ENCODE data around the gene PARD3. TPM values are rescaled to one million over a fixed set of nuclear protein-coding genes. Genes with fewer than 3 reads are reported as not detected.

PARD3 gene
- total and polyA plus RNA-seq, 2 donors (not counting 1 experiment from before 2014, with no cell fraction given), result 24.0 to 46.4 TPM

DNA sequence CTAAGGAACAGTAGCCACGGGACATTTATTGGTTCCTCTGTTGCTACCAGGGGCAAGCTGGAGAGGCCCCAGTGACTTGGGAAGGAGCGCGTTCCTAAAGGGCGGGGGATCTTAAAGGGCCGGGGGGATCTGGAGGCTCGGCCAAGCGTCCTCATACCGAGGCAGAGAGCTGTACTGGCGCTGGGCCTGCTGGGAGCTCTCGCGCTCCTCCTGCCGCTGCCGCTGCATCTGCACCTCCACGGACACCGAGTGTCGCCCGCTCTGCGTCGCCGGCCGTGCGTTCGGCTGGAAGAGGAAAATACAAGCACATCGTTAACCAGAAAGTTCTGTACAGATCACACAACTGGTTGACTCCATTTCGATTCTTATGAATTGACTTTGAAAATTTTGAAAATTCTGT, 695.6 kb downstream of the PARD3 start:
- Histone ChIP-seq H3K4me2 (ENCODE audit: extremely low read depth, insufficient read depth, low read length) (no peak overlapping the region), H3K27ac (ENCODE audit: insufficient read depth, low read length) (no peak overlapping the region), H3K79me2 (ENCODE audit: control insufficient read depth, insufficient read depth, low read length) (no peaks in the 10 kb centered on the region), H3K4me3 (replicated peaks in 1 of 4; ENCODE audit: control extremely low read depth in 1 of 4, insufficient read depth in 1 of 4, low read depth in 3 of 4, low read length in 4 of 4) (no peak overlapping the region), H3K9ac (ENCODE audit: insufficient read depth, low read length) (no peak overlapping the region), H2AFZ (ENCODE audit: low read length) (no peak overlapping the region), H3K36me3 (ENCODE audit: control insufficient read depth, insufficient read depth, low read length) (no peaks in the 10 kb centered on the region), H4K20me1 (ENCODE audit: control insufficient read depth, extremely low read depth, insufficient read depth, low read length) (no peaks in the 10 kb centered on the region), H3K9me3 (ENCODE audit: control insufficient read depth, insufficient read depth, low read depth, low read length) (no peaks in the 10 kb centered on the region), H3K4me1 (ENCODE audit: control insufficient read depth, extremely low read depth, insufficient read depth, low read length) (peaks cover 9% of the 10 kb centered on the region), H3K27me3 (ENCODE audit: control insufficient read depth, insufficient read depth, low read length) (no peaks in the 10 kb centered on the region)
- TF ChIP-seq EZH2 (IDR thresholded peaks at IDR 0.05; ENCODE audit: low read length, missing control alignments) (no peak), CTCF (conservative IDR thresholded peaks at IDR 0.05 in 1 of 2, IDR thresholded peaks at IDR 0.05 in 1 of 2; ENCODE audit: low read depth in 1 of 2, low read length in 2 of 2) (no peak)
- no peak for DNase-seq (ENCODE audit: low read depth in 2 of 2)

DNA sequence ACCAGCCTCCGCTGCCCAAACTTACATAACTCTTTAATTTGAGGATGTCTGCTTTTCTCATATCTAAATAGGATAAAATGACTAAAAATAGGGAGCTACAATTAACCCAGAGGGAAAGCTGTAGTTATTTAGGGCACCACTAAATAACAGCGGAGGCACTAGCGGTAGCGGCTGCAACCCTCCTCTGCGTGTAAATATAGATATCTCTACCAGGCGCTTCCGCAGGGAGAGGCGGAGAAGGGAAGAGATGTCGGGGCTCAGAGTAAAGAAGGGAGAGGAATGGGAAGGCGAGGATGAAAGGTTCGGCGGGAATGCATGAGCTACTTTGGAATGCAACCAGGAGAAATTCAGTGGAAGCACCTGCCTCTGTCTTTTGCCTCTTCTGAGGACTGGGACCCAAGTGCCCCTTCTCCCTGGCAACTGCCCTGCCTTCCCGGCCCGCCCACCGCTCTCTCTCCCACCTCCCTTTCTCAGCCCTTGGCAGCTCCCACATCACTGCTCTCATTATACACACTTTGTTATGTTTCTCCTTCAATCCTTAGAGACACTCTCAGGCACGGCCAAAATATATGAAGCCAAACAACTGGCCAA, 698.3 kb downstream of the PARD3 start:
- no peaks in the 10 kb centered on the region for H3K79me2 ChIP-seq (ENCODE audit: control insufficient read depth, insufficient read depth, low read length)
- DNase-seq (ENCODE audit: low read depth in 2 of 2), result no peak
- no peaks in the 10 kb centered on the region for H3K36me3 ChIP-seq (ENCODE audit: control insufficient read depth, insufficient read depth, low read length)
- no peaks in the 10 kb centered on the region for H3K9me3 ChIP-seq (ENCODE audit: control insufficient read depth, insufficient read depth, low read depth, low read length)
- H3K27me3 ChIP-seq (ENCODE audit: control insufficient read depth, insufficient read depth, low read length), result no peaks in the 10 kb centered on the region
- TF ChIP-seq EZH2 (IDR thresholded peaks at IDR 0.05; ENCODE audit: low read length, missing control alignments), result no peak
- no peak for TF ChIP-seq CTCF (conservative IDR thresholded peaks at IDR 0.05 in 1 of 2, IDR thresholded peaks at IDR 0.05 in 1 of 2; ENCODE audit: low read depth in 1 of 2, low read length in 2 of 2)
- no peak overlapping the region for H3K9ac ChIP-seq (ENCODE audit: insufficient read depth, low read length)
- peak overlapping the region; percentile 76 for H3K4me2 ChIP-seq (ENCODE audit: extremely low read depth, insufficient read depth, low read length)
- H3K4me3 ChIP-seq (replicated peaks in 1 of 4; ENCODE audit: control extremely low read depth in 1 of 4, insufficient read depth in 1 of 4, low read depth in 3 of 4, low read length in 4 of 4), result peak overlapping the region; percentile 15 to 36 (median 28)
- peaks cover 9% of the 10 kb centered on the region for H3K4me1 ChIP-seq (ENCODE audit: control insufficient read depth, extremely low read depth, insufficient read depth, low read length)
- no peak overlapping the region for H3K27ac ChIP-seq (ENCODE audit: insufficient read depth, low read length)
- peak overlapping the region; percentile 21 for H2AFZ ChIP-seq (ENCODE audit: low read length)
- no peaks in the 10 kb centered on the region for H4K20me1 ChIP-seq (ENCODE audit: control insufficient read depth, extremely low read depth, insufficient read depth, low read length)

- no peaks in the 10 kb centered on the region for H3K27me3 ChIP-seq (ENCODE audit: control insufficient read depth, insufficient read depth, low read length)
- H3K4me3 ChIP-seq (replicated peaks in 1 of 4; ENCODE audit: control extremely low read depth in 1 of 4, insufficient read depth in 1 of 4, low read depth in 3 of 4, low read length in 4 of 4), result peak overlapping the region; percentile 15 to 36 (median 28)
- H3K9me3 ChIP-seq (ENCODE audit: control insufficient read depth, insufficient read depth, low read depth, low read length), result no peaks in the 10 kb centered on the region
- peak in 1 of 2 donors; percentile 83 for DNase-seq (ENCODE audit: low read depth in 2 of 2)
- H3K79me2 ChIP-seq (ENCODE audit: control insufficient read depth, insufficient read depth, low read length), result no peaks in the 10 kb centered on the region
- H3K4me2 ChIP-seq (ENCODE audit: extremely low read depth, insufficient read depth, low read length), result peak overlapping the region; percentile 76
- TF ChIP-seq CTCF (conservative IDR thresholded peaks at IDR 0.05 in 1 of 2, IDR thresholded peaks at IDR 0.05 in 1 of 2; ENCODE audit: low read depth in 1 of 2, low read length in 2 of 2) (peak; percentile 30), EZH2 (IDR thresholded peaks at IDR 0.05; ENCODE audit: low read length, missing control alignments) (no peak)
- H3K9ac ChIP-seq (ENCODE audit: insufficient read depth, low read length), result no peak overlapping the region
- H3K4me1 ChIP-seq (ENCODE audit: control insufficient read depth, extremely low read depth, insufficient read depth, low read length), result peaks cover 9% of the 10 kb centered on the region
- no peak overlapping the region for H3K27ac ChIP-seq (ENCODE audit: insufficient read depth, low read length)
- H4K20me1 ChIP-seq (ENCODE audit: control insufficient read depth, extremely low read depth, insufficient read depth, low read length), result no peaks in the 10 kb centered on the region
- no peaks in the 10 kb centered on the region for H3K36me3 ChIP-seq (ENCODE audit: control insufficient read depth, insufficient read depth, low read length)
- H2AFZ ChIP-seq (ENCODE audit: low read length), result peak overlapping the region; percentile 21
Observed at GRCh38 chr10:34116220-34116641, 698.9 kb downstream of the PARD3 start.

Measured in fibroblast of lung (primary cell).